Stimulated activated CD8-positive, alpha-beta memory T cell treated with anti-CD3 and anti-CD28 coated beads, Interleukin-7, amount 100 ng/mL, for 48 hours (primary cell): ENCODE data around the gene FRMD1.

ENCODE experiments used
- DNase-seq, 2 donors: peaks; one replicate each; pipeline ENCODE4 v3.0.0-alpha.2; 2020; ENCODE audit warnings: low read depth in 1 of 2; ENCODE audit errors: extremely low read depth in 1 of 2

FRMD1 gene

DNA sequence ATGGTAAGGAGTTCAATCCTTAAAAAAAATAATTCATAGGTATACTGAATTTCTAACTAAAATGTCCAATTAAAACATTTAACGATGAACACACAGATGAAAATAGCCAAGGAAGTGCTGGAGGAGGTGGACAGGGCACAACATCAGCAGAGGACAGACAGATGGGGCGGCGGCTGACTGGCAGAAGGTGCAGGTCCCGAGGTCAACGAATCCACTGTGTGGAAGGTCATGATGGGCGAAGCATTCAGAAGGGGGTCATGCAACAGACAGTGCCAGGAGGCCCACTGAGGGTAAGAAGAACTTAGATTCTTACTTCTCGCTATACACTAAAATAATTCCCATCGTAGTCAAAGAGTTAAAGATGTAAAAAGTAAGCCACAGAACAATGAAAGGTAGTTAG, 34.2 kb upstream of the FRMD1 start:
- no peak for DNase-seq

DNA sequence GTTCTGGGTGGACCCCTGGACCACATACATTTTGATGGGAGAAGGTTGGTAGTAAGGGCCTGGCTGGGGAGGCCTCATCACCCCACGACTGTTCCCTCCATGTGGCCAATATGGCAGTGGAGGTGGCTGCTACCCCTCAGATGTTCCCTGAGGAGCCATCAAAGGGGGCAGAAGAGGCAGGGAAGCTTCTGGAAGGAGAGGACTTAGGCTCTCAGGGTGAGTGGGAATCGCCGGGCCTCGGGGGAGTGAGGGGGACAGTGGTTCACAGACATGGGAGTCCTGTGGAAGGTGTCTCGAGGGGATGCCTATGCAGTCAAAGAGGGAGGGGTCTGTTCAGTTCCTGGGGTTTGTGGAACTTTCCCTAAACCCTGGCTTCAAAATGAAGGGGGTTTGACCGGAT, 32.9 kb upstream of the FRMD1 start:
- no peak for DNase-seq

GRCh38 chr6:168110437-168110836, 31.4 kb upstream of the FRMD1 start:
- no peak for DNase-seq

- no peak for DNase-seq
Observed at GRCh38 chr6:168109171-168109570, 30.2 kb upstream of the FRMD1 start.

DNA sequence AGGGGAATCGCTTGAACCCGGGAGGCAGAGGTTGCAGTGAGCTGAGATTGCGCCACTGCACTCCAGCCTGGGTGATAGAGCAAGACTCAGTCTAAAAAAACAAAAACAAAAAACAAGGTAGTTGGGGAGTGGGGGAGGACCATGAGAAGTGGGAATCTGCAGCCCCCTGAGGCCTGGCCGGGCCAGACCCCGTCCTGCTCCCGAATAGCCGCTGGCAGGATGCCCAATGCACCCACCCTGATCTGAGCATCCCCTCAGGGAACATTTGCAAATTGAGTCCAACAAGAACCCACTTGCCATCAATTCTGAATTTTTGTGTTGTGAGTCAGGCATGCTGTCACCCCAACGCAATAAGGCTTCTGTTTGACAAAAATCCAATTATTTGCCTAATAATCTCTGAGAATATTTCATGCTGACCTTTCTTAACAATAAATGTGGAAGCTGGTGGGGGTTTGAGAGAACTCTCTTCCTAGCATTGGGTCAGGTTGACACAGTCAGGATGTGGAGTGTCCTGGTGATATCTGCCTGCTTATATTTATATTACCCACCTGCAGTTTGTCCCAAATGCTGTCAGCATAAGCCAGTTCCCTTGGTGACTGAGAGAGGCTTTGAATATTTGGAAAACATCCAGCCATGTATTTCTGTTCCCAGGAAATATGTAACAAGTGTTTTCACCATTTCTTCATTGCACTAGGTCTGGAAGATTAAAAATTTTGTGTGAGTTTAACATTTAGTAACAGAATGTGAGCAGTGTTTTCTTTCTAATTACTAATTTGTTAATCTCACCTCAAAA, 28.4 kb upstream of the FRMD1 start:
- no peak for DNase-seq

- DNase-seq: no peak
Observed at GRCh38 chr6:168106633-168107005, 27.6 kb upstream of the FRMD1 start.

DNA sequence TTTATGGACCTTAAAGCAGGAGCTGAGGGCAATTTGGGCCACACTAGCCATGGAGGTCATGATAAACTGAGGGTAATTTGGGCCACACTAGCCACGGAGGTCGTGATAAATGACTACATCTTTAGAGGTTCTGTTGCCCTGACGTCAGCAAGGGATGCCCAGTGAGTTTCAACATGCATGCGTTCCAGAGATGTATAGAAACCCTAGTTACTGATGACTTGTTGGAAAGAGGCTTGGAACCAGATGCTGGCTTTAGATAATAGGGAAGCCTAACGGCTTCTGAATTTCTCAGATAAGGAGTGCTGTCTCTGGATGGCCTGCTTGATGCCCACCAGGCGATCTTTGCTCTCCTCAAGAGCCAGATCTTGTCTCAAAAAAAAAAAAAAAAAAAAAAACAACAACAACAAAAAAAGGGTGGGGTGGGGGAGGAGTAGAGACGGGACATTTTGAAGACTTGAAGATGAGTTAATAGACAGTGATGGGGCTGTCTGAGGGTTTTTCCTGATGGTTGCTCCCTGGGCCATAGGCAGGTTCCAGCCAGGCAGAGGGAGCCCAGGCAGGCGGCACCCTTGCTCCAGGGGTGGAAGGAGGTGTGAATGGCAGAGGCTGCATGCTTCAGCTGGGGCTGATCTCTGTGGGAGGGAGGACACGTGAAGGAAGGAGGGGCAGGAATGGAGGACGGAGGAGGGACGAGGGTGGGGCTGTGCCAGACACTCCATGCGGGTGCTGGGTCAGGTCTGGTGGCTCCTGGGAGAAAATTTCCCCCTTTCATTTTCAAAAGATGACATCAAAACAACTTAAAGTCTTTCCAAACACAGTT, 27.0 kb upstream of the FRMD1 start:
- DNase-seq: no peak

DNA sequence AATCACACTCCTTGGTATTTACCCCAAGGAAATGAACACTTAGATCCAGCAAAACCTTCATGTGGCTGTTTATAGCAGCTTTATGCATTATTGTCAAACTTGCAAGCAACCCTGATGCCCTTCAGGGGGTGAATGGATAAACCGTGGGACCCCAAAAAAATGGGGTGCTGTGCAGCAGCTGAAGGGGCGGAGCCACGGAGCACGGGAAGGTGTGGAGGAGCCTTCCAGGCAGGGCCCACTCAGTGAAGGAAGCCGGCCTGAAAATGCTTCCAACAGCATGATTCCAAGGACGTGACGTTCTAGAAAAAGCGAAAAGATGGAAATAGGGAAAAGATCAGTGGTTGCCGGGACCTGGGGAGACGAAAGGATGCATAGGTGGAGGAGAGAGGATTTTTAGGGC, 25.6 kb upstream of the FRMD1 start:
- no peak for DNase-seq

DNA sequence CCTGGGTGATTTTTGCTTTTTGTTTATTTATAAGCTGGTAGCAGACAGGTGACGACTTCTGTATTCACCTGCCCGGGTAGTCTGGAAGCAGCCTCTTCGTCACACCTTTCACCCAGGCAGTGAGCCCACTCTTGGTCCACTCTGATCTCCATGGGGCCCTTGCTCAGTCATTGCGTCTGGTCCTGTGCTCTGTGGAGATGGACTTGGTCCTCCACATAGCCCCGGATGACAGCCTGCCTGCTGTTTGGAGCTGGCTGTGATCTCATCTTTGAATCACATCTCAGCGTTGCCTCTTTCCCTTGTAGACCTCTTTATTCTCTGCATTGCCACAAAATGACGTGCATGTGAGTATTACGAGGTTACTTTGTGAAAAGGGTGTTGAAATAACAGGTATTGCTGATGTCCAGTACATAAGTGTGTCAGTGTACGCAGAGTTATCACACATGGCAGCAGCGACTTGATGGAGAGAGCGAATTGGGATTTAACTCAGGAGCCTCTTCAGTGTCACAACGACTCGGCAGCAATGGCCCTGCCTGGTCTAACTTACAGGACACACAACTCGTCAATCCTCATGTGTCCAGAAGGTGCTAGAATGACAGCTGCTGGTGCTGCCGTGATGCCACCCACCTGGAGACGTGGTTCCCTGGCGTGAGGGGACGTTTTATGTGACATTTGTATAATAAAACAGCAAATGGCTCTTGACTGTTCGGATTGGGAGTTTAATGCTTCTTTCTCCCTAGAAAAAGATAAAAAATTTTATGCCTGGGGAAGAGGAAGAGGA, 24.2 kb upstream of the FRMD1 start:
- DNase-seq: no peak

GRCh38 chr6:168102315-168102985, 23.4 kb upstream of the FRMD1 start:
- no peak for DNase-seq

DNA sequence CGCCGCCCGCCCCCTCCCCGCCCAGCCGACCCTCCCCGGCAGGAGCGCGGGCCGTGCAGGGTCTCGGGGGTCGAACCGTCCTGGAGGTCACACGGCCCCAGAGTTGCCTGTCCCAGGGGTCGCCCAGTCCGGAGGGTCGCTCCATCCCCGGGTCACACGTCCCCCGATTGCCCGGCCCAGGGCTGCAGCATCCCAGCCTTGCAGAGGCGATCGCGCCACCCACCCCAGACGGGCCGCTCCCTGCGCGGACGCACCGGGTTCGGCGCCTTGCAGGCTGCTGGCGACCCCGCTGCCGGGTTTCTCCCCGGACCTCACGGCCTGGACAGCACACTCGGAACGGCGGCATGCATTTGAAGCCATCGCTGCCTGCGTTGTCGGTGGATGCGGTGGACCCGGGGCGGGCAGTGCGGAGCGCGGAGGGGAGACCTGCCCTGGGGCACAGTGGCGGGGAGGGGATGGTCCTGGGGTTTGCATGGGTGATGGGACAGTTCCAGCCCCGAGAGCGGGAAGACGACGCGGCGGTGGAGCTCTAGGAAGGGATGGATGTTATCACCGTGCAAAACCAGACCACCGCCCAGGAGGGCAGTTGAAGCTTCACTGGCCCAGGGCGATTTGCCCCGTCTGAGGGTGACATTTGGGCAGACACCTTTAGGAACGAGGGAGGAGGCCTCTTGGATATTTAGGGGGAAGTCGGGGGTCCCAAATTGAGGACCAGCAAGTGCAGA, 22.7 kb upstream of the FRMD1 start:
- no peak for DNase-seq

DNA sequence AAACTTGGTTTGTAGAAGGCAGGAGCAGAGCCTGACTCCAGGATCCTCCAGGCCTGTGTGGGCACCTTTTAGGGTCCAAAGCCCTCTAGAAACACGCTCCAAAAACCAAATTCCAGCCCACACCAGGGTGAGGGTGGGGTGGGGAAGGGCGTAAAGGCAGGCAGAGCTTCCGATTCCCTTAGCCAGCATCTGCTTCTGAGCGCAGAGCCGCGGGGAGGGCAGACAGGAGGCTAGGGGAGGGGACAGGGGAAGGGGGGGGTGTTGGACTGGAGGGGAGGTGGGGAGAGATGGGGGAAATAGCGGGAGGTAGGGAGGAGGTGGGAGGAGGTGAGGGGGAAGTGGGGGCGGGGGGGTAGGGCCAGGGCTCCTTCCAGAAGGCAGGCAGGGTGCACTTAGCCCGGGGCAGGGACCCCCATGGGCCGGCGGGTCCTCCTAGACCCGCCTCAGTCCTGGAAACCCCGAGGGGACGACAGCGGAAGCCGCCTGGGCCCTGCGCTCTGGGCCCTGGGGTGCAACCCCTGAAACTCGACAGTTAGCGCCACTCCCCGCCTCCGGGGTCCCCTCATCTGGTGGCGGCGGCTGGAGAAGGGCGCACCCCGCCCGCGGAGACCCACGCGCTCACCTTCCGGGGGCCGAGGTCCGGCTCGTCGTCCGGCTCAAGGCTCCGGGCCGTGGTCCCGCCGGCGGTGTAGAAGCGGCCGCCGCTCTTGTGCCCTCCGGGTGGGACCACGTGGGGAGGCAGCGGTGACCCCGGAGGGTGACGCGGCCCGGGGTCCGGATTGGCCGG, 22.0 kb upstream of the FRMD1 start:
- DNase-seq: no peak

DNA sequence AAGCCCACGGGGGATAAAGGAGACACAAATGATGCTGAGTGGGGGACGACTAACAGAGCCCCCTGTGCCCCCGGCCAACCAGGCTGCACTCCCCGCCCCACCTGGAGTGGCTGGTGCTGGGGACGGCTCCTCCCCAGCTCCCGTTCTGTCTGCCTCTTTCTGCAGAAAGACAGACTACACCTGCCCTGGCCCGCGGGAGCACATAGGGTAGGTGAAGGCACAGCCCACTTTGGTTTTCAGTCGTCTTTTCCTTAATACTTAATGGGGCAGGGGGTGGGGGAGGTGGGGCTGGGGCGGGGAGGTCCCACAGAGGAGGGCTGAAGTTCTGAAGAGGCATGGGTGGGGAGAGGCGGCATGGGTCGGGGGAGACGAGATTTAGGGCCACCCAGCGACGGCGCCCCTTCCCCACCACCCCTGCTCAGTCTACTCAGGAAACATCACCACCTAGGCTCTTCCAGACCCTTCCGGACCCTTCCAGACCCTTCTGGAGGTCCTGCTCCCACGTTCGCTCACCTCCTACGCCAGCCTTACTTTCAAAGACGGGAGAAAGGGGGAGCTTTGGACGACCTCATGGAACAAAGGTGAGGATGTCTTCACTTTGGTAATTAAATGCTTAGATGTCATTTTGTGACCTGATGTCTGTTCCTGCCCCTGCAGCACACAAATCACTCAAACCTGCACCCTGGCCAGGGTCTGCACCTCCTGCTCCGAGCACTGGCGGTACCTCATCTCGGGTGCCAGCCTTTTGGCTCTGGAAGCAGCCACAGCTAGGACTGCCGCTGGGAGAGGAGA, 21.2 kb upstream of the FRMD1 start:
- no peak for DNase-seq

DNA sequence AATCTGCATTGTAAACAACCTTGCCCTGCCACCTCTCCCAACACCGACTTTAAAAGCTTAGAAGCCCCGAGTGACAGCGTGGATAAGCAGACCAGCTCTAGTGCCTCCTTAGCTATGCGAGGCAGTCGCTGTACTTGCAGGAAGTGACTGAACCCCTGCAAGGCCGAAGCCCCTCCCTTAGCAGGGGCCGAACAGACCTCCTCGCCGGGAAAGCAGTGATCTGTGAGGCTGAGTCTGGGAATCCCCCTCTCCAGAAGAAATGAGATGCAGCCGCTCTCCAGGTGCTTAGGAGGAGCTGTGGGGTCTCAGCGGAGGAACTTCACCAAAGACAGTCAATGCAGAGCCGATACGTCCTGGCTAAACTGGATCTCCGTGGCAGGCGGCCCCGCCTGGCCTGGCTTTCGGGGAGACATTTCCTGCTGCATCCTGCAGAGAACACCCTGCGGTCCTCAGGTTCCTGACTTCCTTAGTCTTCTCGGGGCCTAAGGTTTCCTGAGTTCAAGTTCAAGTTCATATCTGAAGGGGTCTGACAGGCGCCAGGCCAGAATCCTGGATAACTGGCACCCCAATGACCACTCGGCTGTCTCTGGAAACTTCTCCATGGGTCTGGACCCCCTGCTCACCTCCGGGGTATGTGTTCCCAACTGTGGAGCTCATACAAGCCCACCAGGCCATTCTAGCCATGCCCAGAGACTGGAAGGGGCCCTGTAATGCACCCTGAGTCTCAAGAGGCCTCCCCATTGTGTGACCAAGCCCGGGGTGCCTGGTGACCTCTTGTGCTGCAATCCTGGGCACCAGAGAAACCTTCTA, 20.4 kb upstream of the FRMD1 start:
- no peak for DNase-seq

- DNase-seq: no peak
Observed at GRCh38 chr6:168098431-168098861, 19.4 kb upstream of the FRMD1 start.

GRCh38 chr6:168097621-168098430, 18.8 kb upstream of the FRMD1 start:
- no peak for DNase-seq

DNA sequence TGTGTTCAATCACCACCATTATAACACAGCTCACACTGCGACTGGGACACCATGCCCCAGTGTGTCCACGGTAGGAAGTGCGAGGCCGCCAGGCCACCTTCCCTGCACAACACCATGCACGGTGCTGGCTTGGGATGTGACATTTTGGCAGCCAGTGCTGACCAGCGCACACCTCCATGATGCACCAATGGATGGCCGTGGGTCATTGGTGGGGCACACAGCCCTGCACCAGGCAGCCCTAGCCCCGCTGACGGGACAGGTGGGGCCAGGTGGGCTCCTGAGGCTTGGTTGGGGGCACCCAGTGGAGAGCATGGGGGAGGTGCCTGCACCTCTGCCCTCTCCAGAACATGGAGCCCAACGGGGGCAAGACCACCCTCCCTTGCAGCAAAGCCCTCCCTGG, 18.2 kb upstream of the FRMD1 start:
- DNase-seq: no peak
